ENCODE results near the gene CCNYL1. TPM values are rescaled to one million over a fixed set of nuclear protein-coding genes. Genes with fewer than 3 reads are reported as not detected.

CCNYL1 gene
- total RNA-seq = 27.4 and 33.5 TPM in 2 replicates

GRCh38 chr2:207710814-207711740, at the start of gene CCNYL1:
CCNYL1 (plus strand) TSS chr2:207711640; CDS start chr2:207711897, 257 bp downstream.

Small RNA genes lying within 50 kb of the gene (small RNA-seq; reads per million reads assigned to genes)
- gene RF00019 (not detected), gene RNU6-664P (not detected)

Other genes starting within 250 kb of the CCNYL1 start
- gene CREB1, start 181.7 kb upstream of the CCNYL1 start, total RNA-seq = 60.5 and 71.3 TPM in 2 replicates
- 13.9 and 14.8 TPM in 2 replicates for gene METTL21A, start 86.2 kb upstream of the CCNYL1 start, total RNA-seq
- gene FZD5, start 58.3 kb downstream of the CCNYL1 start, total RNA-seq = 2.2 and 2.3 TPM in 2 replicates